BJ (cell line): ENCODE data around the gene BOLA3. TPM values are rescaled to one million over a fixed set of nuclear protein-coding genes. Genes with fewer than 3 reads are reported as not detected.
"Not testable (repeated sequence)": the region's sequence is repeated elsewhere in the genome, so short reads cannot be mapped to it uniquely, and the experiment has no call there.

Experiments used
- CTCF ChIA-PET: fragments of 350-600 bp; formaldehyde crosslinking; extraction: SDS; loops from one replicate; lab custom pipeline; 2021; ENCODE audit warnings: antibody characterized with exemption, inconsistent platforms; lab: Yijun Ruan, JAX
- POLR2A ChIA-PET: fragments of 300-600 bp; sonication (Branson Sonifier 250); formaldehyde crosslinking; extraction: SDS; loops from one replicate; lab custom pipeline; 2021; ENCODE audit warnings: antibody characterized with exemption; lab: Charles Lee
- DNase-seq: peaks from one replicate; pipeline ENCODE4 v3.0.0-alpha.2; 2011; ENCODE audit warnings: low read depth
- H3K27me3 ChIP-seq: 2 replicates; pipeline ENCODE4 v1.6.0; 2011; ENCODE audit warnings: low read length; ENCODE audit not compliant: control insufficient read depth, insufficient read depth
- H3K36me3 ChIP-seq: 2 replicates; pipeline ENCODE4 v1.5.1; 2011; ENCODE audit warnings: low read length; ENCODE audit not compliant: control insufficient read depth, insufficient read depth
- H3K4me3 ChIP-seq: 2 replicates; pipeline ENCODE4 v1.5.1; 2011; ENCODE audit warnings: low read depth, mild to moderate bottlenecking, control low read depth, low read length
- polyA plus RNA-seq: library from polyadenylated mRNA; depleted of rRNA; stranded (reverse); fragments of >200 nt; gene quantifications from 2 replicates; pipeline ENCODE4 v1.2.3, GENCODE V29; 2011; rRNA removed
- TF ChIP-seq, protein P1 (sequence below): IDR thresholded peaks from 2 replicates; pipeline ENCODE4 v1.5.1; 2011; ENCODE audit warnings: low read depth, mild to moderate bottlenecking, control low read depth, inconsistent platforms, low read length, moderate library complexity; ENCODE audit not compliant: insufficient read depth

Gene BOLA3
- polyA plus RNA-seq, 1 experiment: 11.4 TPM

DNA sequence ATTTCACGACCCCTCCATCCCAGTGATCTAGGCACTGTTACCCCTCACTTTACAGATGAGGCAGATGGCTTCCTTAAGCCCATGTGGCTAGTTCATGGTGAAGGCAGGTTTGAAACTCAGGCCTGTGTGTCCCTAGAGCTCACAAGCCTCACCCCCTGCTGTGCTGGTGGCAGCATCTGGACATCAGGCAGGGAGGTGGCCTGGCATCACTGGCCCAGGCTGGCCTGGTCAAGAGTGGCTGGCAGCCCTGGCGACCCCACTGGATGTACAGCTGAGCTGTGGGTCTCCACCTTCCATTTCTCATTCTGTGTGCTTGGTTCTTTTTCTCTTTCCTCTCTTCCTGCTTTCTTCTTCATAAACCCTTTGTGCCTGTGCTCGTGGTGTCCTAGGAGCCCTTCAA, 56.3 kb downstream of the BOLA3 start:
- POLR2A ChIA-PET: no interaction called here
- peaks cover 39% of the 10 kb centered on the region for H3K36me3 ChIP-seq
- TF ChIP-seq, protein P1, sequence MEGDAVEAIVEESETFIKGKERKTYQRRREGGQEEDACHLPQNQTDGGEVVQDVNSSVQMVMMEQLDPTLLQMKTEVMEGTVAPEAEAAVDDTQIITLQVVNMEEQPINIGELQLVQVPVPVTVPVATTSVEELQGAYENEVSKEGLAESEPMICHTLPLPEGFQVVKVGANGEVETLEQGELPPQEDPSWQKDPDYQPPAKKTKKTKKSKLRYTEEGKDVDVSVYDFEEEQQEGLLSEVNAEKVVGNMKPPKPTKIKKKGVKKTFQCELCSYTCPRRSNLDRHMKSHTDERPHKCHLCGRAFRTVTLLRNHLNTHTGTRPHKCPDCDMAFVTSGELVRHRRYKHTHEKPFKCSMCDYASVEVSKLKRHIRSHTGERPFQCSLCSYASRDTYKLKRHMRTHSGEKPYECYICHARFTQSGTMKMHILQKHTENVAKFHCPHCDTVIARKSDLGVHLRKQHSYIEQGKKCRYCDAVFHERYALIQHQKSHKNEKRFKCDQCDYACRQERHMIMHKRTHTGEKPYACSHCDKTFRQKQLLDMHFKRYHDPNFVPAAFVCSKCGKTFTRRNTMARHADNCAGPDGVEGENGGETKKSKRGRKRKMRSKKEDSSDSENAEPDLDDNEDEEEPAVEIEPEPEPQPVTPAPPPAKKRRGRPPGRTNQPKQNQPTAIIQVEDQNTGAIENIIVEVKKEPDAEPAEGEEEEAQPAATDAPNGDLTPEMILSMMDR: no peak
- H3K27me3 ChIP-seq: no peaks in the 10 kb centered on the region
- no peak overlapping the region for H3K4me3 ChIP-seq
- CTCF ChIA-PET: no interaction called here
- no peak for DNase-seq

DNA sequence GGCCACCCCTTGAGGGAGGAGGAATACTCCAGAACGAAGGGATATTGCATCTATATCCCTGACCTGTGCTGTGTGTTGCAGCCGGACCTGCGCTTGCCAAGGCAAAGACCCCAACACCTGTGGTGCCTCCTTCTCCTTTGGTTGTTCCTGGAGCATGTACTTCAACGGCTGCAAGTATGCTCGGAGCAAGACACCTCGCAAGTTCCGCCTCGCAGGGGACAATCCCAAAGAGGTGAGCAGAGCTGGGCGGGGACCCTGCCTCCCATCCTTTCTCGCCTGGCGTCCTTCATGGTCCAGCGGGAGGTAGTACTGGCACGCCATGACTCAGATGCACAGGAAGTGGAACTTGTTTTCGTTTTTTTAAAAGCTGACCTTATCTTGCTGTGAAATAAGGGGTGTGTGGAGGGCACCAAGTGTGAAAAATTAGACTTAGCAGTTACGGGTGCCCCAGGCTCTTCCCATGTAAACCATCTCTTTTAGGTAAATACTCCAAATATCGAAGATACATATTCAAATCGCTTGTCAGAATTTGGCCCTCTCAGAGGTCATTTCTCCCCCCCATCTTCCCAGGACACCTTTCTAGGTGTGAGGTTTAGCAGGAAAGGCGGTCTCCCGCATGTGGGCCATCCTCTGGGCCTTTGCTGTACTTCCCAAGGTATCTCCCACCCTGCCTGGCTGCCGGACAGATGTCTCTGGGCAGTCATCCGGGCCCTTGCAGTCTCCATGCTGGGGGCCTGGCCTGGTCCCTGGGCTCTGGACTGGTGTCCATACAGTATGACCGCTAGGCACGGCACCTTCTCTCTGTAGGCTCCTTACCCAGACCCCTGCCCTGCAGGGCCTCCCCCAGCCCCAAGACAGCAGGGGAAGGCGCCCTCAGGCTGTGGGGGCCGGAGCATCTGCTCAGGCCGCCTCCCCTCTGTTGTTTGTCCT, 57.6 kb downstream of the BOLA3 start:
- DNase-seq: no peak
- TF ChIP-seq, protein P1: no peak
- CTCF ChIA-PET: no interaction called here

DNA sequence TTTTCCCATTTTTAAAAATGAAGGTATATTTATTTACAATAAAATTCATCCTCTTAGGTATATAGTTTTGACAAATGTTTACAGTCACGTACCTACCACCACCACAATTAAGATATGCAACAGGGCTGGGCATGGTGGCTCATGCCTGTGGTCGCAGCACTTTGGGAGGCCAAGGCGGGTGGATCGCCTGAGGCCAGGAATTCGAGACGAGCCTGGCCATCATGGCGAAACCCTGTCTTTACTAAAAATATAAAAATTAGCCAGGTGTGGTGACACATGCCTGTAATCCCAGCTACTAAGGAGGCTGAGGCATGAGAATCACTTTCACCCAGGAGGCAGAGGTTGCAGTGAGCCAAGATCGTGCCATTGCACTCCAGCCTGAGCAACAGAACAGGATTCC, 59.0 kb downstream of the BOLA3 start:
- H3K4me3 ChIP-seq, H3K27me3 ChIP-seq, DNase-seq, POLR2A ChIA-PET, CTCF ChIA-PET: not testable (repeated sequence)
- peaks cover 32% of the 10 kb centered on the region for H3K36me3 ChIP-seq

More for the DNA sequence above, 57.6 kb downstream of the BOLA3 start:
- POLR2A ChIA-PET: no interaction called here
- Histone ChIP-seq H3K4me3 (no peak overlapping the region), H3K36me3 (peaks cover 40% of the 10 kb centered on the region), H3K27me3 (no peaks in the 10 kb centered on the region)

DNA sequence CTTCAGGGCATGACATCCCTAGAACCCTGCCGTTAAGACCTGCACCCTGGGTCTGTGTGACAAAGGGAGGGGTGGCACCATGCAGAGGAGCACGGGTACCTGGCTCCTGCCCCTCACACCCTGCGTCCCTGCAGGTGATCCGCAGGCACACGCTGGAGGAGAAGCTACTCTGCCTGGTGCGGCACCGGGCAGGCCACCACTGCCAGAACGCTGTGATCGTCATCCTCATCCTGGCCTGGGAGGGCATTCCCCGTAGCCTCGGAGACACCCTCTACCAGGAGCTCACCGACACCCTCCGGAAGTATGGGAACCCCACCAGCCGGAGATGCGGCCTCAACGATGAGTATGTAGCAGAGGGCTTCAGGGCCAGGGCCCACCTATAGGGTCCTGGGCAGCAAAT, 60.0 kb downstream of the BOLA3 start:
- no peak overlapping the region for H3K4me3 ChIP-seq
- no peaks in the 10 kb centered on the region for H3K27me3 ChIP-seq
- ChIA-PET CTCF (interaction anchor here (0.8 kb wide), 1 partner anchor 10 kb away, joined by 3 read pairs; no protein-coding TSS in a partner anchor), POLR2A (no interaction called here)
- TF ChIP-seq, protein P1: no peak
- H3K36me3 ChIP-seq: peaks cover 32% of the 10 kb centered on the region
- DNase-seq: no peak

DNA sequence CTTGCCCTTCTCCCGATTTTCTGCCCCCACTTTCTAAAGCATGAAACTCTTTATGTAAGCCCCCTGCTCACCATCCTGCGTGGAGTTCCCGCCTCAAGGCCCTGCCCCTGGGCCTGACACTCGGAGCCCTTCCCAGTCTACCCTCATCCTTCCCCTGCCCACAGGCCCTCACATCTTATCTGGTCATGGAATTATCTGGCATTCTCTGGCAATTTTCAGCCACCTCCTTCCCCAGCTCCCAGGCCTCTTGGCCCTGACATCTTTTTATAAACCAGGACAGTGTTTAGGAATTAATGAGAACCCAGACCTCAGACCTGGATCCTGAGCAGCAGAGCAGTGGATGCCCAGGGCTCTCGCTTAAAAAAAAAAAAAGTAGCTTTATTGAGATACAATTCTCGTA, 61.7 kb downstream of the BOLA3 start:
- H3K27me3 ChIP-seq: no peaks in the 10 kb centered on the region
- DNase-seq: no peak
- H3K4me3 ChIP-seq: no peak overlapping the region
- TF ChIP-seq, protein P1: no peak
- ChIA-PET CTCF (no interaction called here), POLR2A (no interaction called here)
- H3K36me3 ChIP-seq: peaks cover 31% of the 10 kb centered on the region

Other genes starting within 250 kb of the BOLA3 start
- gene DGUOK, start 221.0 kb downstream of the BOLA3 start, polyA plus RNA-seq: 76.6 and 79.8 TPM in 2 replicates
- gene TET3, start 163.0 kb downstream of the BOLA3 start, polyA plus RNA-seq: 2.1 and 2.6 TPM in 2 replicates
- gene MOB1A, start 31.0 kb upstream of the BOLA3 start, polyA plus RNA-seq: 19.1 and 42.8 TPM in 2 replicates
- gene MTHFD2, start 50.7 kb upstream of the BOLA3 start, polyA plus RNA-seq: 282 and 380 TPM in 2 replicates
- gene SLC4A5, start 195.5 kb upstream of the BOLA3 start, polyA plus RNA-seq: 0.07 and 0.16 TPM in 2 replicates
- 136 and 193 TPM in 2 replicates for gene DCTN1, start 232.4 kb upstream of the BOLA3 start, polyA plus RNA-seq